HCT116 (cell line): ENCODE data around the gene GALM.

ENCODE experiments used
- CEBPB ChIP-seq: IDR thresholded peaks from 2 replicates; pipeline ENCODE4 v1.6.1; 2012; ENCODE audit warnings: low read depth
- EZH2 ChIP-seq: fragments of 200-600 bp; sonication (generic); IDR thresholded peaks from 2 replicates; pipeline ENCODE4 v1.6.1; 2017; ENCODE audit warnings: antibody characterized with exemption, mixed run types
- FOSL1 ChIP-seq: IDR thresholded peaks from 2 replicates; pipeline ENCODE4 v1.6.1; 2012; ENCODE audit warnings: low read depth
- POLR2A ChIP-seq: IDR thresholded peaks from 2 replicates; pipeline ENCODE4 v1.7.0; 2011; ENCODE audit warnings: borderline replicate concordance; ENCODE audit not compliant: insufficient read depth, insufficient read length; ENCODE audit errors: extremely low read depth
- POLR2AphosphoS5 ChIP-seq: IDR thresholded peaks from 2 replicates; pipeline ENCODE4 v1.6.1; 2011; ENCODE audit warnings: mild to moderate bottlenecking, low read depth, low read length, moderate library complexity
- SRF ChIP-seq: IDR thresholded peaks from 2 replicates; pipeline ENCODE4 v1.6.1; 2012; ENCODE audit warnings: low read depth
- YY1 ChIP-seq: IDR thresholded peaks from 2 replicates; pipeline ENCODE4 v1.6.1; 2011; ENCODE audit warnings: low read length, low read depth, moderate library complexity, mild to moderate bottlenecking; ENCODE audit not compliant: insufficient replicate concordance; ENCODE audit errors: extremely low read depth
- TF ChIP-seq, protein P1 (sequence below), 3 experiments: fragments of 200-600 bp in 1 of 3; sonication (generic) in 1 of 3; IDR thresholded peaks in 2 of 3; conservative IDR thresholded peaks in 1 of 3; 2 replicates each; pipeline ENCODE4 v1.5.1; 2012 to 2017; ENCODE audit warnings: low read depth in 2 of 3, low read length in 2 of 3, antibody characterized with exemption in 1 of 3, borderline replicate concordance in 1 of 3, control low read depth in 1 of 3, mild to moderate bottlenecking in 1 of 3, mixed read lengths in 1 of 3, mixed run types in 1 of 3, moderate library complexity in 1 of 3; ENCODE audit not compliant: insufficient read depth in 1 of 3
- TF ChIP-seq, protein P2 (sequence below): IDR thresholded peaks from 2 replicates; pipeline ENCODE4 v1.6.1; 2012

DNA sequence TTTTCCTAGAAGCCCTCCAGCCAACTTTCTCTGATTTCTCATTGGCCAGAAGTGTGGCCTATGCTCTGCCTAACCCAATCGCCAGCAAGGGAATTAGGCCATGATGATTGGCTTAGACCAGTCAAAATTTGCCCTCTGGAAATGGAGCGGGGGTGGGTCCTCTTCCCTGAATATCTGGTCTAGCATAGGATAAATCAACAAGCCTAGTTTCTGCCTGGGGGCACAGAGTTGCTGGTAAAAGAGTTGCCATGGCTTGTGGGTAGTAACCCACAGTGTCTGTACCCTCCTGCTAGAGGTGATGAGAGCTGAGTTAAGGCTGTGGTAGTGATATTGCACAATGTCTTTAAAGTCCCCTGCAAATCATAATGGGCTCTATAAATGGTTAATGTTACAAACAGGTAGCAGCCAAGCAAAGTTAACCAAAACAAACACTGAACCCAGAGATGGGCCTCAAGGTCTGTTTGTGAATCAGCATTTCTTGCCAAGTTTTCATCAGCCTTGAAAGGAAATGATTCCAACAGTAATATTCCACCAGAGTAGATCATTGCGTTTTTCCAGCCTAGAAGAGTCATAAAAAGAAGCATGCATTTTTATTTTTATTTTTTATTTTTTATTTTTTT is 19.3 kb downstream of the GALM start:
- TF ChIP-seq, protein P1, sequence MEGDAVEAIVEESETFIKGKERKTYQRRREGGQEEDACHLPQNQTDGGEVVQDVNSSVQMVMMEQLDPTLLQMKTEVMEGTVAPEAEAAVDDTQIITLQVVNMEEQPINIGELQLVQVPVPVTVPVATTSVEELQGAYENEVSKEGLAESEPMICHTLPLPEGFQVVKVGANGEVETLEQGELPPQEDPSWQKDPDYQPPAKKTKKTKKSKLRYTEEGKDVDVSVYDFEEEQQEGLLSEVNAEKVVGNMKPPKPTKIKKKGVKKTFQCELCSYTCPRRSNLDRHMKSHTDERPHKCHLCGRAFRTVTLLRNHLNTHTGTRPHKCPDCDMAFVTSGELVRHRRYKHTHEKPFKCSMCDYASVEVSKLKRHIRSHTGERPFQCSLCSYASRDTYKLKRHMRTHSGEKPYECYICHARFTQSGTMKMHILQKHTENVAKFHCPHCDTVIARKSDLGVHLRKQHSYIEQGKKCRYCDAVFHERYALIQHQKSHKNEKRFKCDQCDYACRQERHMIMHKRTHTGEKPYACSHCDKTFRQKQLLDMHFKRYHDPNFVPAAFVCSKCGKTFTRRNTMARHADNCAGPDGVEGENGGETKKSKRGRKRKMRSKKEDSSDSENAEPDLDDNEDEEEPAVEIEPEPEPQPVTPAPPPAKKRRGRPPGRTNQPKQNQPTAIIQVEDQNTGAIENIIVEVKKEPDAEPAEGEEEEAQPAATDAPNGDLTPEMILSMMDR (IDR thresholded peaks at IDR 0.05 in 2 of 3, conservative IDR thresholded peaks at IDR 0.05 in 1 of 3; ENCODE audit: borderline replicate concordance in 1 of 3, insufficient read depth in 1 of 3, low read depth in 2 of 3, low read length in 2 of 3) = no peak
- TF ChIP-seq FOSL1 (no peak), POLR2AphosphoS5 (no peak), EZH2 (no peak), CEBPB (no peak), POLR2A (no peak), YY1 (no peak), SRF (no peak)
- TF ChIP-seq, protein P2, sequence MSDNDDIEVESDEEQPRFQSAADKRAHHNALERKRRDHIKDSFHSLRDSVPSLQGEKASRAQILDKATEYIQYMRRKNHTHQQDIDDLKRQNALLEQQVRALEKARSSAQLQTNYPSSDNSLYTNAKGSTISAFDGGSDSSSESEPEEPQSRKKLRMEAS = no peak
